AG20443 (cell line): ENCODE data around the gene ZC3H4.

ENCODE experiments used
- DNase-seq: peaks from one replicate; pipeline ENCODE4 v3.0.0; 2012; ENCODE audit warnings: low spot score, mixed read lengths

ZC3H4 gene

DNA sequence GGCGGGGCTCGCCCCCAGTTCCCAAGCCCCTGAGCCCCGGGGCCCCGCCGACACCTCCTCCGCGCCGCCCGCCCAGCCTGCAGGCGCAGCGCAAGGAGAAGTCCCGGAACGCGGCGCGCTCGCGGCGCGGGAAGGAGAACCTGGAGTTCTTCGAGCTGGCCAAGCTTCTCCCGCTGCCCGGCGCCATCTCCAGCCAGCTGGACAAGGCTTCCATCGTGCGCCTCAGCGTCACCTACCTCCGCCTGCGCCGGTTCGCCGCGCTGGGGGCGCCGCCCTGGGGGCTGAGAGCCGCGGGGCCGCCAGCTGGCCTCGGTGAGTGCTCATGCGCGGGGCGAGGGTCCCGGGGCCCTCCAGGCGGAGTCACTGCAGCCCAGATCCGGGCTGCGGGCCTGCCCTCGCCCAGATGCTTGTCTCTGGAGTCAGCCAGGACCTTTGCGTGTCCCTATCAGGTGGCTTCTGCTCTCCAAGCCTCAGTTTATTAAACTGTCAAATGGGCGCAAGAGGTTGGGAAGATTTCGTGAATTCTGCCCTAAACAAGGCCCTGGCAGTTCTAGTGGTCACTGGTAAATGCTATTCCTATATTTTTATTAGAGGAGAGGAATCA is 91.9 kb downstream of the ZC3H4 start:
- DNase-seq = peak; percentile 50

DNA sequence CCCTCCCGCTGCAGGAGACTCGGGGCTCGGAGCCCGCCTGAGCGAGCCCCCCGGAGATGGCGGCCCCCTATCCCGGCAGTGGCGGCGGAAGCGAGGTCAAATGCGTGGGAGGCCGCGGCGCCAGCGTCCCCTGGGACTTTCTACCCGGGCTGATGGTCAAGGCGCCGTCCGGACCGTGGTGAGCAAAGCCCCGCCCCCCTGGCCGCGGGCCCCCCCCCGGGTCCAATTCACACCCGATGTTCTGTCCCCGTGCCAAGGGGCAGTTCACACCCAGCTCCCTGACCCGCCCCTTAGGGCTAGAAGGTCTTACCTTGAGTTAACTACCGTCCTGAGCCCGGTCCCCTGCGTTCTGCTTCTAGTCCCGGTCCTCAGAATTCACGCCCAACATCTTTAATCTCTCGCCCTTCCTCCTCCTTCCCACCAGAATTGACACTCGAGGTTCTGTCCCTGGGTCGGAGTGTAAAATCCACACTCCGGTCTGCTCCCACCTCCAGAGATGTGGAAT is 92.5 kb downstream of the ZC3H4 start:
- peak; percentile 76 for DNase-seq

DNA sequence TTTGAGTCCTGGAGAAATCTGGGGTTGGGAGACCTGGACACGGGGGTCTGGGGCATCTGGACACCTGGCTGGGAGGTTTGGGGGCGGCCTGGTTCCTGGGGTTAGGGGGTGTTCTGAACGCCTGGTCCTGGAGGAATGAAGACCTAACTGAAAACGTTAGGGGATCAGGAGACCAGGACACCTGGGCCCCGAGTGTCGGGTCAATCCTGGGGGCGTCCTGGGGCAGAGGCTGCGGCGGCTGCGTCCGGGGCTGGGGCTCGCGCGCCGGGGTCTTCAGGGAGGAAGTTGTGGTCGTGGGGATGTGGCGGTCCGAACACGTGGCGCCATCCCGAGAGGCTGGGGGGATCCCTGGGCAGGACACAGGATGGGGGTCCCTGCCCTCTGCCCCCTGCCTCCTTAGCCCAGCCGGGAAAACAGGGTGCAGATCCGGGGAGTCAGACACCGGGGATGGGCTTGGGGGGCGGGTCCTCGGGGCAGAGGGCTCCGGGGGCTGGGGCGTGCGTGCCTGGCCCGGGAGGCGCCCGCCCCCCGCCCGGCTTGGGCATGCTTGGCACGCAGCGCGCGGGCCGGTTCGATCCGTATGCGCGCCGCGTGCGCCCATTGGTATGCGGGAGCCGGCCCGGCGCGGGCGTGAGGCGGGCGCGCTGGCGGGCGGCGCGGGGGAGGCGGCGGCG is 93.3 kb downstream of the ZC3H4 start:
- DNase-seq = peak; percentile 61

DNA sequence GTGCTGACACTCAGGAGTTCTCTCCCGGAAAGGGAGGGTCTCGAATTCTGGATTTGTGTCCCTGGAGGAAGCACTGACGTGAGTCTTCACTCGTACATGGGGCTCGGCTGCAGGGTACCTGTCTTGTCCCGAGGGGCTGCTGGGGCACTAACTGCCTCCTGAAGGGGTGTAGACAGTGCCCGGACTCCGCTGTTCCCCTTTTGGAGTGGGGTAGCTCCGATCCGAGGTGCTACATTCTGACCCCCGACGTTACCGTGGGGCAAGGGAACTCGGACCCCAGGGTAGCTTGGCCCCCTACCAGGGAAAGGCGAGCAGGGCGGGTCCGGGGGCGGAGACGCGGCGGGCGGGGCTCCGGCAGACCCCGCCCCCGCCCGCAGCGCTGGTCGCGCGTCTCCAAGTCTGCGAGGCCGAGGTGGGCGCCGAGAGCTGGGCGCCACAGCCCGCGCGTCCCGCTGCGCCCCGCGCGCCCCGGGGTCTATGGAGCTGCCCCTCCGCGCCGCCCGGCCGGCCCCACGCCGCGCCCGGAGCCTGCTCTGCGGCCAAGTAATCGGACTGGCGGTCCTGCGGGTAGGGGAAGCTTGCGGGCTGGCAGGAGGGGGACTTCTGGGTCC is 94.0 kb downstream of the ZC3H4 start, which contains the start of gene NPAS1:
Gene NPAS1 (plus strand): TSS at position 407 of the 611 bp plus-strand sequence. CDS start 1,211 bp downstream, outside the sequence.
- peak; percentile 74 for DNase-seq

DNA sequence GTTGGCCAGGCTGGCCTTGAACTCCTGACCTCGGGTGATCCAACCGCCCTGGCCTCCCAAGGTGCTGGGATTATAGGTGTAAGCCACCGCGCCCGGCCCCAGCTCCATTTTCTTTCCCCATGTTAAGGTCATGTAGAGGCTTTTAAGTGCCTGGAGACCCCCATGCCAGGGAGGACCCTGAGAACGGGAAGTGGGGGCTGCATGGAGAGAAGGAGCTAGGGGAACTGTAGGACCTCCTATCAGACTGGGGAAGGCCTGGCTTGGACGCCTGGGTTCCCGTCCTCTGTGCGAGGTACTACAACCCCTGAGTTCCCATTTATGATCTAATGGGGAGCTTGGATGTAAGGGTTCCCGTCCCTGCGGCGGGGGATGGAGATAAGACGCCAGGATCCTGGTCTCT is 94.7 kb downstream of the ZC3H4 start:
- DNase-seq = no peak
